ENCODE data around the gene KPNA6.

GRCh38 chr1:32220746-32221580, 113.1 kb downstream of the KPNA6 start:
- TF ChIP-seq USF2 (IDR thresholded peaks at IDR 0.05; ENCODE audit: low read depth, low read length) (no peak), CEBPB (IDR thresholded peaks at IDR 0.05; ENCODE audit: low read depth, low read length) (no peak), CTCF (conservative IDR thresholded peaks at IDR 0.05; ENCODE audit: low read depth, low read length) (no peak), POLR2A (IDR thresholded peaks at IDR 0.05; ENCODE audit: low read depth, low read length) (no peak)

Data from IMR-90 (cell line).